GM19438 (cell line): ENCODE measurements around the gene ACTR2.
"Not testable (repeated sequence)": the region's sequence is repeated elsewhere in the genome, so short reads cannot be mapped to it uniquely, and the experiment has no call there.

Experiments
- ATAC-seq: cut with Tn5 transposase; IDR thresholded peaks from one replicate; pipeline ENCODE4 v1.9.1; 2021; ENCODE audit warnings: low read depth; ENCODE audit not compliant: unreplicated experiment

Gene ACTR2

DNA sequence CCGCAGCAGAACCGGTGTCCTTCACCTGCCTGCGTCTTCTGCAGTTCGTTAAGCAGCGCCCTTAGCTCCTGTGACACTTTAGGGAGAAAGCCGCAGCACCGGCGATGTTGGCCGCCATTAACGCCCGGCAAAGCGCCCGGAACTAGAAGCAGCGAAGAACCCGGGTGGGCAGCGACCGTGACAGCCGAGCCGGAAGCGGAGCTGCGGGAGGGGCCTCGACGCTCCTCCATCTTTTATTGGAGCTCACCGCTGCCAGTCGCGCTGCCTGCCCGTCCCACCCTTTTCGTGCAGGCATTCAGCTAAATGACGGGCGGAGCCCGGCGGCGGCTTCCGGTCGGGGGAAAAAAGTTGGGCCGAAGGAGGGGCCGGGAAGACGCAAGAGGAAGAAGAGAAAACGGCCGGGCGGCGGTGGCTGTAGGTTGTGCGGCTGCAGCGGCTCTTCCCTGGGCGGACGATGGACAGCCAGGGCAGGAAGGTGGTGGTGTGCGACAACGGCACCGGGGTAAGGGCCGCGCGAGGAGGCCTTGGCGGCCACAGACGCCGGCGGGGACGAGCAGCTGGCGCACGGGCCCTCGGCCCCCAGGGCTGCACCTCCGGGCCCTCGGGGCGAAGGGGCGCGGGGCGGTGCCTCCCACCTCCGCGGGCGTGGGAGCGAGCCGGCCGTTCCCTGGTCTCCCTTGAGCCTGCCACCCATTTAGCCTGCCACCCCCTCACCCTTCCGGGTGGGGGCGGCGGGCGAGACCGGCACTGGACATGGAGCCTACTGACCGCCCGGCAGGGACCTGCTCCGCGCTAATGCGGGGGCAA is at the start of gene ACTR2:
Gene ACTR2 (plus strand): TSS at position 376 of the 807 bp plus-strand sequence. CDS start 79 bp downstream, at position 455.
- ATAC-seq: peak; percentile 77

DNA sequence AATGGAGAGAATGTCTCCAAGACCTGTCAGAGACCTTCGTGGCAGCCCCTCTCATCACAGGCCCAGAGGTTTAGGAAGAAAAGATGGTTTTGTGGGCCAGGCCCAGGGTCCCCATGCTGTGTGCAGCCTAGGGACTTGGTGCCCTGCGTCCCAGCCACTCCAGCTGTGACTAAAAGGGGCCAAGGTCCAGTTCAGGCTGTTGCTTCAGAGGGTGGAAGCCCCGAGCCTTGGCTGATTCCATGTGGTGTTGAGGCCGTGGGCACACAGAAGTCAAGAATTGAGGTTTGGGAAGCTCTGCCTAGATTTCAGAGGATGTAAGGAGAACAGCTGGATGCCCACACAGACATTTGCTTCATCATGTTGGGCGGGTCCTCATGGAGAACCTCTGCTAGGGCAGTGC is 45.1 kb upstream of the ACTR2 start:
- no peak for ATAC-seq

DNA sequence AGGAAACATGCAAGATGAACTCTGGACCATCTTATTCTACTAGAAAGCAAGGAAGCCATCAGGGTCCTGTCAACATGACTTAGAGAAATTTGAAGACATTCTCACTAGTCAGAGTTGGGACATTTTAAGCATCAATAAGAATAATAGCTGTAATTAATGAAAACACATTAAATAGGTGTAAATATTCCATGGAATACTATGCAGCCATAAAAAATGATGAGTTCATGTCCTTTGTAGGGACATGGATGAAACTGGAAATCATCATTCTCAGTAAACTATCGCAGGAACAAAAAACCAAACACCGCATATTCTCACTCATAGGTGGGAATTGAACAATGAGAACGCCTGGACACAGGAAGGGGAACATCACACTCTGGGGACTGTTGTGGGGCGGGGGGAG is 44.2 kb upstream of the ACTR2 start:
- ATAC-seq: not testable (repeated sequence)

DNA sequence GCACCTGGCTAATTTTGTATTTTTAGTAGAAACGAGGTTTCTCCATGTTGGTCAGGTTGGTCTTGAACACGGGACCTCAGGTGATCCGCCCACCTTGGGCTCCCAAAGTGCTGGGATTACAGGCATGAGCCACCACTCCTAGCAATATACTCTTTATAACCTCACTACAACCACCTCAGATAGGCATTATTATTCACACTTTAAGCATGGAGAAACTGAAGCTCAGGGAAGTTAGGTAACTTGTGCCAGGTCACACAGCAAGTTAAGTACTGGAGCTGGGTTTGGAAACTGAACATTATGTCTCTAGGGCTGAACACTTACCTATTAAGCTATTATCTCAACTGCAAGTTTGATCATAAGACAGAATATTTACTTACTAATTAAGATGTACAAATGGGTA is 42.6 kb upstream of the ACTR2 start:
- ATAC-seq: no peak

DNA sequence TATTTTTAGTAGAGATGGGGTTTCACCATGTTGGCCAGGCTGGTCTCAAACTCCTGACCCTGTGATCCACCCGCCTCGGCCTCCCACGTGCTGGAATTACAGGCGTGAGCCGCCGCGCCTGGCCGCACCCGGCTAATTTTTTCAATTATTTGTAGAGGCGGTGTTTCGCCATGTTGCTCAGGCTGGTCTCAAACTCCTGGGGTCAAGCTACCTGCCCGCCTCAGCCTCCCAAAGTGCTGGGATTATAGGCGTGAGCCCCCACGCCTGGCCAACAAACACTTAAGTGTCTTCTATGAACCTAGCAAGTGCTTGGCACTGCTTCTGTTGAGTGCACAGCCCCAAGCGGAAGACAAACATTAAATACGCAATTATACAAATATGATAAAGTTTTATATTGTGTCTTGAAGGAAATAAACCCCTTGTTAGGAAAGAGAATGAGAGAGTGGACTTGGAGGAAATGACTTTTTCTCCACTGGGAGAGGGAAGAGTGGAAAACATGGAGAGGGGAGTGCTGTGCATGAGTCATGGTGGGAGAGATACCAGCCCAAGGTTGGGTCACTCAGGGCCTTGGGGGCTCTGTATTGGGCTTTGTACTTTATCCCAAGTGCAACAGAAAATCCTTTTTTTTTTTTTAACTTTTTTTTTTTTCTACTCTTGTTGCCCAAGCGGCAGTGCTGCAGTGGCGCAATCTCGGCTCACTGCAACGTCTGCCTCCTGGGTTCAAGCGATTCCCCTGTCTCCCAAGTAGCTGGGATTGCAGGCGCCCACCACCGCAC is 41.4 kb upstream of the ACTR2 start:
- ATAC-seq: no peak

DNA sequence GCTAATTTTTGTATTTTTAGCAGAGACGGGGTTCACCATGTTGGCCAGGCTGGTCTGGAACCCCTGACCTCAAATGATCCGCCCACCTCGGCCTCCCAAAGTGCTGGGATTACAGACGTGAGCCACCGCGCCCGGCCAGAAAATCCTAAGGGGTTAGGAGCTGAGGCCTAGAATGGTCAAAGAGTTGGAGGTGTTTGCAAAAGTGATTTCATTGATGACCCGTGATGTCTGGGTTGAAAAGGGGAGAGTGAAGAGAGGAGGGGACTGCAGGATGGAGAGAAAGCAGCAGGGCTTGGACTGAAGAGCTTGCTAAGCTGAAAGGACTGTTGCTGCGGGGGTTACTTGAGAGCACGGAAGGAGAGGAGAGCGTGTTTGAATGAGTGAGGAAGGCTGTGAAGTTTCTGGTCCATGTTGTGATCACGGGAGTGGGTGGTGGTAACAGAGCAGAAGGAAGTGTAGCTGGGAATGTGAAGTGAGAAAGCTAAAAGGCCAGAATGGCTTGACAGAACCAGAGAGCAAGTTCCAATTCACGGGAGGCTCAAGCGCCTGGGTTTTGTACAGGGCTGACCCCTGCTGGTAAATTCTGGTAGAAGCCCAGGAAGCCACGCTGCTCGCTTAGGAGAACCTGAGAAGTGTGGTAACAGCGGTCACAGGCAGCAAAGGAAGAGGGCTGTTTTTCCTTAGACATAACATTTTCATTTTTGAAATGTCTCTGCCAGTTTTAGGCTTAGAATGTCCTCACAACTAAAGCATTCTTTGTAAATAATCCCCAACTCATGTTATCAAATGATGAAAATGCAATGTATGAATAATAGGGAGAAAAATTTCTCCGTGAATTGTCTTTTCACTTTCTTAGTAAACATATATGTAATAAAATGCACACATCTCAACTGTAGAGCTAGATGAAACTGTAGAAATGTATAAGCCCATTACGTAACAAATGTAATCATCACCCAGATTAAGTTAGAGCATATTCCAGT is 40.5 kb upstream of the ACTR2 start:
- ATAC-seq: peak; percentile 78

DNA sequence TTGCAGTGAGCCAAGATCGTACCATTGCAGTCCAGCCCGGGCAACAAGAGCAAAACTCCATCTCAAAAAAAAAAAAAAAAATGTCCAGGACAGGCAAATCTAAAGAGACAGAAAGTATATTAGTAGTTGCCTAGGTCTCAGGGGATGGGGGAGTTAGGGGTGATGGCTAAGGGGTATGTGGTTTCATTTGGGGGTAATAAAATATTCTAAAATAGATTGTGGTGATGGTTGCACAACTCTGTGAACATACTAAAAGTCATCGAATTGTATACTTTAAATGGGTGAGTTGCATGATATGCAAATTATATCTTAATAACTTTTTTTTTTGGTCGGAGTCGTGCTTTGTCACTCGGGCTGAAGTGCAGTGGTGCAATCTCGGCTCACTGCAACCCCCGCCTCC is 34.2 kb upstream of the ACTR2 start:
- no peak for ATAC-seq

DNA sequence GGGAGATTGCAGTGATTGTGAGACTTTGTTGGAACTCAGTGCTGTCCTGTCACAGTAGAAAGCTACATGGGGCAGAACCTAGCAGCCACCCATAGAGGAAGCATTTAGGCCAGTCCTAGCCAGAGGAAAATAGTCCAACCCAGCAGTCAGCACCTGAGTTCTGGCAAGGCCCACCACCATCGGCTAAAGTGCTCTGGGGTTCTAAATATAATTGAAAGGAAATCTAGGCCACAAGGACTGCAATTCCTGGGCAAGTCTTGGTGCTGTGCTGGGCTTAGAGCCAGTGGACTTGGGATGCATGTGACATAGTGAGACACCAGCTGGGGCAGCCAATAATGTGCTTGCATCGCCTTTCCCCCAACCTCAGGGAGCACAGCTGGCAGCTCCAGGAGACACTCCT is 28.9 kb upstream of the ACTR2 start:
- ATAC-seq: no peak

DNA sequence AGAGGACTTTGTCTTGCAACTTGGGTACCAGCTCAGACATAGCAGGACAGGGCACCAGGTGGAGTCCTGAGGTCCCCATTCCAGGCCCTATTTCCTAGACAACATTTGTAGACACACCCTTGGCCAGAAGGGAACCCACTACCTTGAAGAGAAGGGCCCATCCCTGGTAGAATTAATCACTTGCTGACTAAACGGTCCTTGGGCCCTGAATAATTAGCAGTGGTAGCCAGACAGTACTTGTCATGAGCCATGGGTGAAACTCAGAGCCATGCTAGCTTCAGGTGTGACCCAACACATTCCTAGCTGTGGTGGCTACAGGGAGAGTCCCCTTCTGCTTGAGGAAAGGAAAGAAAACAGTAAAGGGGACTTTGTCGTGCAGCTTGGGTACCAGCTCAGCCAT is 28.5 kb upstream of the ACTR2 start:
- ATAC-seq: no peak

DNA sequence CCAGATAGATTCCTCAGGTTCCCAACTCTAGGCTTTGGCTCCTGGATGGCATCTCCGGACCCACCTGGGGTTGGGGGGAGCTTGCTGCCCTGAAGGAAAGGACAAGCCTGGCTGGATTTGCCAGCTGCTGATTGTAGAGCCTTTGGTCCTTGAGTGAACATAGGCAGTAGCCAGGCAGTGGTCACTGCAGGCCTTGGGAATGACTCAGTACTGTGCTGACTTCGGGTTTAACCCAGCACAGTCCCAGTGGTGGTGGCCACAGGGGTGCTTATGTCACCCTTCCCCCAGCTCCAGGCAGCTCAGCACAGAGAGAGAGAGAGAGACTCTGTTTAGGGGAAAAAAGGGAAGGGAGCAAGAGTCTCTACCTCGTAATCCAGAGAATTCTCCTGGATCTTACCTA is 27.7 kb upstream of the ACTR2 start:
- no peak for ATAC-seq

DNA sequence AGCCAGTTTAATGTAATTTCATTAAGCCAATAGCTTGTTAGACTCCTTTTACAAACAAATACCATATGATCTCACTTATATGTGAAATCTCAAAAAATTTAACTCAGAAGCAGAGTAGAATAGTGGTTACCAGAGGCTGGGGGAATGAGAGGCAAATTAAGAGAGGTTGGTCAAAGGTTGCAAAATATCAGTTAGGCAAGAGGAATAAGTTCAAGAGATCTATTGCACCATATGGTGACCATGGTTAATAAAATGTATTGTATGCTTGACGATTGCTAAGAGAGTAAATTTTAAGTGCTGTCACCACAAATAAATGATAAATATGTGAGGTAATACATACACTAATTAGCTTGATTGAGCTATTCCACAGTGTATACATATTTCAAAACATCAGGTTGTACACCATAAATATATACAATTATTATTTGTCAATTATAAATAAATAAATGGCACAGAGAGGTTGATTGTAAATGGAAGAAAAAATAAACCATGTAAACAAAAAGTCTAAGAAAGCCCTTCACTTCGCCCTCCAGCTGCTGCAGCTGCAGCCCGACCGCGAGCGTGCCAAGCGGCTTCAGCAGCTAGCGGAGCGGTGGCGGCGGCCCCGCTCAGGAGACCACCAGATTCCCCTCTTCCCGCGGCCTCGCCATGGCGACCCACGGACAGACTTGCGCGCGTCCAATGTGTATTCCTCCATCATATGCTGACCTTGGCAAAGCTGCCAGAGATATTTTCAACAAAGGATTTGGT is 23.0 kb upstream of the ACTR2 start:
- no peak for ATAC-seq

DNA sequence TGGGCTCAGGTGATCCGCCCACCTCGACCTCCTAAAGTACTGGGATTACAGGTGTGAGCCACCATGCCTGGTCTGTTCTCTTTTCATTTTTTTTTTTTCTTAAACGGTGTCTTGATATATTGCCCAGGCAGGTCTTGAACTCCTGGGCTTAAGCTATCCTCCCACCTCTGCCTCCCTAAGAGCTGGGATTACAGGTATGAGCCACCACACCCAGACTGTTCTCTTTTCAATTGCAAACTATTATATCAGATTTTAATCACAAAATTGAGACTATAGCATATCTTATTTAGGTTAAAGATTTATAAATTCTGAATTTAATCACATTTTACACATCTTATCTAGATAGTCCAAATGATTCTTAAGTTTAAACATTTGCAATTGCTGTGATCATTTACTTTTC is 15.5 kb upstream of the ACTR2 start:
- no peak for ATAC-seq

DNA sequence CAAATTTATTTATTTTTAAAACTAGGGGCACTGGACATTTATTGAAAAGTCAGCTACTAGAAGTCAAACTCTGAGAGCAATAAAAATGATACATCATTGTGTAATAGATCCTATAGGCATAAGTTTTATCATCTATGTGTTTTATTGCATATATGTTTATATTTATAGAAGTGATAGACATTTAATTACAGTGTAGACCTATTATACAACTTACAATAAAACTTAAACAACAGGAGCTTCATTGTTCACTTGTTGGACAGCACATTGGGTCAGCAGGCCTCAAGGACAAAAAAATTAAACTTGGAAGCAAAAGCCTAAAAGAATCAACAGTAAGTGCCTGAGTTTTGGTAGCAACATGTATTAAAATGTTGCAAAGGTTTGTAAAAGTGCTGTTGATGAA is 15.0 kb upstream of the ACTR2 start:
- no peak for ATAC-seq

DNA sequence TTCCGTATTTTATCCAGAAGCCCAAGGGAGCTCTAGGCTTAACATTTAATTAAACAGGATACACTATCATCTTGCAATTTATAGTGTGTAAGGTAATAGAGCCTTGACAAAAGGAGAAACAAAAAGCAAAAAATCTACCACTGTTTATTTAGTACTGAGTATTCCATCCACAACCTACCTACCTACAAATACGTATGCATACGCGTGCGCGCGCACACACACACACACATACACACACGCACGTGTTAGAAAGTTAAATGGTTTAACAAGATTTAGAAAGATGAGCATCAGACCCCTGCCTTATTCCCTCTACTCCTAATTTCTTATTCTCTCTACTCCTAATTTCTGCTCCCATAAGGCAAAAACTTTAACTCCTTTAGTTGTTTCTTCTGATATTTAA is 14.6 kb upstream of the ACTR2 start:
- ATAC-seq: no peak

DNA sequence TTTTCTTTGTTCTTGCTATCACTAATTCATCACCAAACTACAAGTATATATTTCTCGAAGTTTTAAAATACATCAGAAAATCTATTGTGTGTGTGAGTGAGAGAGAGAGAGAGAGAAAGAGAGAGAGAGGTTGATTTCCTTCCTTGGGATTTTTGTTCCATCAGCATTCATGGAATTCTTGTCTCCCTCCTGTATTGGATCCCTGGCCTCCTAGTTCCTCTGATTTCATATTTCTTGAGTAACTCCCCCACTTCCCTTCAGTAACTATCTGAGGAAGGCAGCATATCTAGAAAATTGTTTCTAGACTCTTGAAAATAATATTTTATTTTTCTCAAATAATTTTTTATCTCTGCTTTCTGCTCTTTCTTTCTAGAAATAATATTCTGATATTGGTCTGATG is 13.3 kb upstream of the ACTR2 start:
- ATAC-seq: no peak

DNA sequence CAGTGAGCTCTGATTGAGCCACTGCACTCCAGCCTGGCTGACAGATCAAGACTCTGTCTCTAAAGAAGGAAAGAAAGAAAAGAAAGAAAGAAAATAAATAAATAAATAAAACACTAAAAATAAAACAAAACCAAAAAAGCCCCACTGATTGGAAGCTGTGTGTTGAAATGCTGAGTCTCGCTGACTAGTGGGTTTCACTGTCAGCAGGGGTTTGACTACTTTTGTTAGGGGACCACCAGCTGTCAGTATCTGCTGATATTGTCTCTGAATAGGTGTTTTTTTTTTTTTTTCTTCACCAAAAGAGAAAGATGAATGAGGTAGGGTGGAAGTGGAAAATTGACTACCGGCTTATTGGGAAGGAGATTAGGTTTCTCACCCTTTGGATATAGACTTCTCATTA is 12.8 kb upstream of the ACTR2 start:
- no peak for ATAC-seq

DNA sequence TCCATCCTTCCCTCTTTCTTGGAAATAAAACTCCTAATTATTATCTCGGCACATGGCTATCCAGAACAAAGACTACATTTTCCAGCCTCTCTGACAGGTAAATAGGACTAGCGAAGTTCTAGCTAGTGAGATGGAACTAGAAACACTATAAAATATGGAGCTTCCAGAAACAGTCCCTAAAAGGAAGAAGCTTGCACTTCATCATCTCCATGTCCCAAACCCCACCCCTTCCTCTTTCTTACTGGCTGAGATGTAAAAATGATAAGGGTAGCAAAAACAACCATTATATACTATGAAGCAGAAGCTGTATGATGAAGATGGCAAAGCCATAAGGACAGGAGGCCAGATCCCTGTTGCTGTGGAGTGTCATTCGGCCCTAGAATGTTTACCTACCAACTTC is 11.7 kb upstream of the ACTR2 start:
- no peak for ATAC-seq

DNA sequence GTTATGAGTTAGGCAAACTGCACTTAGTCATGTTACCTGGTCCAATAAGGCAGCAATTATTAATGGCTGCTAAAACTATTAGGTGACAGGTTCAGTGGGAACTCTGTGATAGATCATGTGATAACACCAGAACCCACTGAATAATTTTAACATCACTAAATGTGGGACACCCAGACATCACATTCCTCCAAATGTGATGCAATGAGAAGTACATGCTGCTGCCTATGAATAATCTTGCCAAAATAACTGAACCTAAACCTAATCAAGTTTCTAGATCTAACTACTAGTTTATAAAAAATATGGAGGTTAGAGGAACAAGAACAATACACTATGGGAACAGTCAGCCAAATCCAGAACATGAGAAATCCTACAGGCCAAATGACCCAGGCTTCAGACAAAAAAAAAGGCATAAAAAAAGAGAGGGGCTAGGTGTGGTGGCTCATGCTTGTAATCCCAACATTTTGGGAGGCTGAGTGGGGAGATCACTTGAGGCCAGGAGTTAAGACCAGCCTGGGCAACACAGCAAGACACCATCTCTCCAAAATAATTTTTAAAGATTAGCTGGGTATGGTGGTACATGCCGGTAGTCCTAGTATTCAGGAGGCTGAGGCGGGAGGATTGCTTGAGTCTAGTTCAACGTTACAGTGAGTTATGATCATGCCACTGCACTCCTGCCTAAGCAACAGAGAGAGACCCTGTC is 7.0 kb upstream of the ACTR2 start:
- no peak for ATAC-seq

DNA sequence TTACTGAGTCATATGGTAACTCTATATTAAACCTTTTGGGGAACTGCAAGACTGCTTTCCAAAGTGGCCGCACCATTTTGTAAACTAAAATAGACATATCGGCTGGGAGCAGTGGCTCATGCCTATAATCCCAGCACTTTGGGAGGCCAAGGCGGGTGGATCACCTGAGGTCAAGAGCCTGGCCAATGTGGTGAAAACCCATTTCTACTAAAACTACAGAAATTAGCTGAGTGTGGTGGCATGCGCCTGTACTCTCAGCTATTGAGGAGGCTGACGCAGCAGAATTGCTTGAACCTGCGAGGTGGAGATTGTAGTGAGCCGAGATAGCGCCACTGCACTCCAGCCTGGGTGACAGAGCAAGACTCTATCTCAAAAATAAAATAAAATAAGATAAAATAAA is 6.4 kb upstream of the ACTR2 start:
- not testable (repeated sequence) for ATAC-seq
